Right atrium auricular region (tissue), 2 donors: ENCODE results near the gene ZNF598. TPM values are rescaled to one million over a fixed set of nuclear protein-coding genes. Genes with fewer than 3 reads are reported as not detected.

Experiments
- DNase-seq: peaks from one replicate; pipeline ENCODE4 v3.0.0-alpha.2; 2019; ENCODE audit warnings: low spot score
- H3K27ac ChIP-seq, 2 donors: fragments of 200-600 bp; sonication (generic); 1 replicate in 1 of 2; 2 replicates in 1 of 2; pipeline ENCODE4 v1.5.1; 2016 to 2019
- H3K27me3 ChIP-seq, 2 donors: fragments of 200-600 bp; sonication (generic); one replicate each; pipeline versions ENCODE4 v1.5.1 to v1.6.0; 2017 to 2019
- H3K36me3 ChIP-seq: fragments of 200-600 bp; sonication (generic); one replicate; pipeline ENCODE4 v1.5.1; 2016
- H3K4me1 ChIP-seq, 2 donors: fragments of 200-600 bp; sonication (generic); one replicate each; pipeline versions ENCODE4 v1.5.1 to v1.6.0; 2017 to 2019
- H3K4me3 ChIP-seq, 2 donors: fragments of 200-600 bp; sonication (generic); 1 replicate in 1 of 2; 2 replicates in 1 of 2; pipeline ENCODE4 v1.5.1; 2017 to 2019; ENCODE audit warnings: mild to moderate bottlenecking in 1 of 2, moderate library complexity in 1 of 2
- H3K9me3 ChIP-seq, 2 donors: fragments of 200-600 bp; sonication (generic); one replicate each; pipeline ENCODE4 v1.5.1; 2019
- total RNA-seq, 2 donors: library from RNA; depleted of rRNA; stranded (reverse); fragments of >200 nt; gene quantifications; one replicate each; pipeline ENCODE4 v1.1.0, GENCODE V29; 2016
- TF ChIP-seq, protein P1 (sequence below), 2 donors: fragments of 200-600 bp; sonication (generic); IDR thresholded peaks; one replicate each; pipeline ENCODE4 v1.5.1; 2019; ENCODE audit warnings: antibody characterized with exemption in 2 of 2

ZNF598 gene
- total RNA-seq, 2 donors from 2014 or later = 11.4 to 19.9 TPM

DNA sequence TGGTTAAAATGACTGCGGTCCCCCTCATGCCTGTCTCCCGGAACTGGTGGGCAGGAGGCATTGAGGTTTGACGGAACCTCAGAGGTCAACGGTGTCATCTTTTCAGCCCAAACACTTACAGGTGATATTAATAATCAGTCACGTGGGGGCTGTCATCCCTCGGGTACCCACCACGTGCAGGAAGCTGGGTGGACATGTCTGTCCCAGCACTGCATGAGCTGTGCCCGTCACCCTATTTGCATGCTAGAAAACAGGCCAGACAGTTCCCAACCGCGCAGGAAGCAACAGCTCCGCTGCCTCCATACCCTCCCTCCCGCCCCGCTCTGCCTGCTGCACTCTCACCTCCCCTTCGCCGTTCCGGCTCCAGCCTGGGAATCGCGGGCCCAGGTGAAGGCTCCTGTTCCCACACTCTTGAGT lies 18.5 kb downstream of the ZNF598 start:
- no peak for DNase-seq
- no peak overlapping the region for H3K27ac ChIP-seq
- H3K4me1 ChIP-seq = peaks cover 0 to 33% of the 10 kb centered on the region in 2 donors
- peak overlapping the region in 1 of 2 donors; percentile 55 for H3K4me3 ChIP-seq
- H3K36me3 ChIP-seq = peaks cover 5% of the 10 kb centered on the region
- TF ChIP-seq, protein P1, sequence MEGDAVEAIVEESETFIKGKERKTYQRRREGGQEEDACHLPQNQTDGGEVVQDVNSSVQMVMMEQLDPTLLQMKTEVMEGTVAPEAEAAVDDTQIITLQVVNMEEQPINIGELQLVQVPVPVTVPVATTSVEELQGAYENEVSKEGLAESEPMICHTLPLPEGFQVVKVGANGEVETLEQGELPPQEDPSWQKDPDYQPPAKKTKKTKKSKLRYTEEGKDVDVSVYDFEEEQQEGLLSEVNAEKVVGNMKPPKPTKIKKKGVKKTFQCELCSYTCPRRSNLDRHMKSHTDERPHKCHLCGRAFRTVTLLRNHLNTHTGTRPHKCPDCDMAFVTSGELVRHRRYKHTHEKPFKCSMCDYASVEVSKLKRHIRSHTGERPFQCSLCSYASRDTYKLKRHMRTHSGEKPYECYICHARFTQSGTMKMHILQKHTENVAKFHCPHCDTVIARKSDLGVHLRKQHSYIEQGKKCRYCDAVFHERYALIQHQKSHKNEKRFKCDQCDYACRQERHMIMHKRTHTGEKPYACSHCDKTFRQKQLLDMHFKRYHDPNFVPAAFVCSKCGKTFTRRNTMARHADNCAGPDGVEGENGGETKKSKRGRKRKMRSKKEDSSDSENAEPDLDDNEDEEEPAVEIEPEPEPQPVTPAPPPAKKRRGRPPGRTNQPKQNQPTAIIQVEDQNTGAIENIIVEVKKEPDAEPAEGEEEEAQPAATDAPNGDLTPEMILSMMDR (IDR thresholded peaks at IDR 0.05) = no peak
- H3K27me3 ChIP-seq = peaks cover 16 to 26% of the 10 kb centered on the region in 2 donors
- H3K9me3 ChIP-seq = no peaks in the 10 kb centered on the region

DNA sequence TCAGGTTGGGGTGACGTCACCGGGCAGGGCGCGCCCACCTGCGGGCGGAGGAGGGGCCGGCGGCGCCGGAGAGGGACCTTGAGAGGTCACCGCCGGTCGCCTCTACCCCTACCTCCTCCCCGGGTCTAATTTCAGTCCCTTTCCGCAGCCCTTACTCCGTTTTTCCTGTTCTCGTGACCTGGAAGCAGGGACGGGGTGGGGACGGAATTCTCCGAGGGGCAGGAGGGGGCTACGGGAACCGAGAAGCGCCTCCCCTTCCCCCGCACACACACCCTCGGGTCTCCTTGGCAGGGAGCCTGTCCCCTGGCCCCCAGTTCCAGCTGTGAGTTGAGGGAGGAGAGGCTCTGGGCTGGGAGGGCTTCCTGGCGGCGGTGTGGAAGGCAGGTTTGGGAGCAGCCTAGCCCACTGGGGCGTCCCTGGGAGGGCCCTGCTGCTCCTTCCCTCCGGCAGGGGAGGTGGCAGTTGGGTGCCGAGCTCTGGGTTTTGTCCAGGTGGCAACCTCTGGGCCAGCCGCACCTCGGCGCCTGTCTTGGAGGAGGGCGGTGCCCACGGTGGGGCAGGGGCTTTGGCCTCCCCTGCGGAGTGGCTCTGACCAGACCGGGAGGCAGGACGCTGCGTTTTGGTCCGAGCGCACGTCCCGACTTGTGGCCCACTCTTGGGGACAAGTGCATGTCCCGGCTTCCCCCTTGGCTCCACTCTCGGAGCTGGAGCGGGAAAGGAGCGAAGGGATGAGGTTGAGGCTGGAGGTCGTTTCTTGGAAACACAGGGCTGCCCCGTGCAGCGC lies 19.1 kb downstream of the ZNF598 start:
- Histone ChIP-seq H3K27me3 (peaks cover 16 to 26% of the 10 kb centered on the region in 2 donors), H3K9me3 (no peaks in the 10 kb centered on the region), H3K4me3 (peak overlapping the region; percentile 21 to 31), H3K27ac (no peak overlapping the region), H3K4me1 (peaks cover 0 to 33% of the 10 kb centered on the region in 2 donors), H3K36me3 (peaks cover 11% of the 10 kb centered on the region)
- TF ChIP-seq, protein P1 (IDR thresholded peaks at IDR 0.05) = no peak
- DNase-seq = no peak

DNA sequence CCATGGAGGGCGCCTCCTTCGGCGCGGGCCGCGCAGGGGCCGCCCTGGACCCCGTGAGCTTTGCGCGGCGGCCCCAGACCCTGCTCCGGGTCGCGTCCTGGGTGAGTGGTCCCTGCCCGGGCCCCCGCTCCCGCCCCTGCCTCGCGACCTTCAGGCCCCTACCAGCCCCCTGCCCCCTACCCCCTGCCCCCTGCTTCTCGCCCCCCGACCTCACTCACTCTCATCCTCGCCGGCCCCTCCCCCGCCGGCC lies 19.6 kb downstream of the ZNF598 start:
- TF ChIP-seq, protein P1 (IDR thresholded peaks at IDR 0.05) = no peak
- Histone ChIP-seq H3K4me3 (peak overlapping the region; percentile 21 to 31), H3K27ac (no peak overlapping the region), H3K36me3 (peaks cover 12% of the 10 kb centered on the region), H3K4me1 (peaks cover 0 to 37% of the 10 kb centered on the region in 2 donors), H3K9me3 (no peaks in the 10 kb centered on the region), H3K27me3 (peaks cover 16 to 26% of the 10 kb centered on the region in 2 donors)
- DNase-seq = no peak

DNA sequence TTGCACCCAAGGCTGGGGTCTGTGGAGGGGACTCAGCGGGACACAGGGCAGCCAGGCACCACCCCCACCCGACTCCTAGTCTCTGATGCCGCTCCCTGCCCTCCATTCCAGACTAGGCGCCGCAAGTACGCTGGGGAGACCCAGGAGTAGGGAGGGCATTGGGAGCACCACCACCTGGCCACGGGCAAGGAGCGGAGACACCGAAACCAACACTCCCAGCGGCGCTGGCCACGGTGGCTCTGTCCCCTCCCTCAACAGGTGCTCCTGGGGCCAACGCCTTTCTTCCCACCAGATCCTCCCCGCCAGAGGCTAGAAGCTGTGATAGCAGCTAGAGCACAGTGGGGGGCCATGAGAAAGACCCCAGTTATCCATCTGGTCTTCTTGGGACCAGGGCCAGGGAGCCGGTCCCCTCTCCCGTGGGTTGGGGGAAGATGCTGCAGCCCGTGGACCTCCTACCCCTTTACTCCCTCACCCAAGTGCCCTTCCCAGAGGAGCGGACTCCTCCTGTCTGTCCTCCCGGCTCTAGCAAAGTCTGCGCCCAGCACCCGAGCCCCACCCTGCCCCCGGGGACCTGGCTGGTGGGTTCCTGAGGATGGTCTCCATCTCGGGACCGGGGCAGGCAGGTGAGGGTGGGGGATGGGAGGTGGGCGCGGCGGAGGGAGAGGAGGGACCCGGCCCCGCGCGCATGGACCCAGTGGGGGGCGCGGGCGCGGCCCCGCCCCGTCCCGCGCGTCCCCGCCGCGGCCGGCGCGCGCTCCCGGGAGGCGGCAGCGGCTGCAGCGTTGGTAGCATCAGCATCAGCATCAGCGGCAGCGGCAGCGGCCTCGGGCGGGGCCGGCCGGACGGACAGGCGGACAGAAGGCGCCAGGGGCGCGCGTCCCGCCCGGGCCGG lies 20.2 kb downstream of the ZNF598 start, which contains the start of gene SYNGR3:
SYNGR3 (plus strand) TSS at position 762 of the 892 bp plus-strand sequence. CDS start 133 bp downstream, outside the sequence.
- DNase-seq = no peak
- Histone ChIP-seq H3K9me3 (no peaks in the 10 kb centered on the region), H3K27ac (no peak within 1 kb of the TSS), H3K27me3 (peaks cover 16 to 26% of the 10 kb centered on the region in 2 donors), H3K4me1 (peaks cover 0 to 43% of the 10 kb centered on the region in 2 donors), H3K36me3 (peaks cover 12% of the 10 kb centered on the region), H3K4me3 (peak within 1 kb of the TSS; percentile 21 to 31)
- TF ChIP-seq, protein P1 (IDR thresholded peaks at IDR 0.05) = no peak

DNA sequence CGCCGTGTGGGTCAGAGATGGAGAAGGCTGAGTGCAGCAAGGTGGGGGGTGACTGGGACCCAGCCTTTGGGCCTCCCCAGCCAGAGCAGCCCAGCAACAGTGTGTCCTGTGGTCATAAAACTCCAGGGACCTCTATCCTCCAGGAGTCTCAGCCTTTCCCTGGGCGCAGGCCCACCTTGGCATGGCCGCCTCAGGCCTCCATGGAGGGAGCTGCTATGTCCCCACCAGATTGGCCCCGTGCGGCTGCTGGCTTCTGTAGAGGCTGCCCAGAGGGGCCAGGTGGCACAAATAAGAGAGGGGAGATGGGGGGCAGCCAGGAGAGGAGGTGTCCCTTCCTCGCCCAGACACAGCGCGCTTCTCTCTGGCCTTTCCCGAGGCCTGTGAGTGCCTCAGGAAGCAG lies 22.4 kb downstream of the ZNF598 start:
- no peak overlapping the region for H3K4me3 ChIP-seq
- peaks cover 0 to 50% of the 10 kb centered on the region in 2 donors for H3K4me1 ChIP-seq
- H3K27ac ChIP-seq = no peak overlapping the region
- H3K36me3 ChIP-seq = peaks cover 12% of the 10 kb centered on the region
- peaks cover 16 to 26% of the 10 kb centered on the region in 2 donors for H3K27me3 ChIP-seq
- H3K9me3 ChIP-seq = no peaks in the 10 kb centered on the region
- TF ChIP-seq, protein P1 (IDR thresholded peaks at IDR 0.05) = no peak
- no peak for DNase-seq
